Glutamatergic neuron (in vitro differentiated cells): ENCODE measurements around the gene PRLR. TPM values are rescaled to one million over a fixed set of nuclear protein-coding genes. Genes with fewer than 3 reads are reported as not detected.
A peak's percentile ranks its signal among the peaks of the same experiment; 100 is the strongest.
"Not testable (repeated sequence)": the region's sequence is repeated elsewhere in the genome, so short reads cannot be mapped to it uniquely, and the experiment has no call there.

Source experiments
- DNase-seq: peaks from one replicate; pipeline ENCODE4 v3.0.0; 2022
- H3K27ac Mint-ChIP-seq: one replicate; pipeline ENCODE4 v1.8.0; 2020; ENCODE audit warnings: mild to moderate bottlenecking, mixed read lengths, inconsistent platforms; ENCODE audit not compliant: unreplicated experiment
- H3K27me3 Mint-ChIP-seq: one replicate; pipeline ENCODE4 v1.8.0; 2020; ENCODE audit warnings: mild to moderate bottlenecking, moderate library complexity, mixed read lengths, inconsistent platforms; ENCODE audit not compliant: unreplicated experiment
- H3K36me3 Mint-ChIP-seq: one replicate; pipeline ENCODE4 v1.8.0; 2020; ENCODE audit warnings: mild to moderate bottlenecking, mixed read lengths, inconsistent platforms; ENCODE audit not compliant: unreplicated experiment
- H3K4me1 Mint-ChIP-seq: one replicate; pipeline ENCODE4 v1.8.0; 2020; ENCODE audit warnings: mild to moderate bottlenecking, low read depth, mixed read lengths, inconsistent platforms; ENCODE audit not compliant: unreplicated experiment
- H3K4me3 Mint-ChIP-seq: one replicate; pipeline ENCODE4 v1.8.0; 2020; ENCODE audit warnings: mild to moderate bottlenecking, mixed read lengths, inconsistent platforms; ENCODE audit not compliant: unreplicated experiment
- H3K9me3 Mint-ChIP-seq: one replicate; pipeline ENCODE4 v1.8.0; 2020; ENCODE audit warnings: mild to moderate bottlenecking, moderate library complexity, mixed read lengths, inconsistent platforms; ENCODE audit not compliant: unreplicated experiment
- CTCF ChIP-seq: fragments of 200-600 bp; sonication (generic); IDR thresholded peaks from one replicate; pipeline ENCODE4 v1.5.0; 2021; ENCODE audit not compliant: partially characterized antibody, unreplicated experiment
- total RNA-seq: library from RNA; stranded (reverse); fragmentation: NEBNext Ultra II Directional; extraction: Animal tissue kit (Norgen Biotek cat#: 25700); gene quantifications from one replicate; pipeline ENCODE4 v1.2.1, GENCODE V29; 2021; ENCODE audit not compliant: unreplicated experiment

Gene PRLR
- total RNA-seq, 1 donor from 2014 or later, result not detected

- Mint-ChIP-seq H3K9me3 (no peaks in the 10 kb centered on the region), H3K4me3 (no peak overlapping the region), H3K36me3 (no peaks in the 10 kb centered on the region), H3K27me3 (peaks cover 2% of the 10 kb centered on the region), H3K27ac (no peak overlapping the region), H3K4me1 (peaks cover under 1% of the 10 kb centered on the region)
- no peak for DNase-seq
- no peak for TF ChIP-seq CTCF
These were observed 42.2 kb downstream of the PRLR start for GRCh38 chr5:35188031-35188457.

- H3K27me3 Mint-ChIP-seq, H3K9me3 Mint-ChIP-seq, H3K4me3 Mint-ChIP-seq, H3K36me3 Mint-ChIP-seq, DNase-seq, H3K27ac Mint-ChIP-seq, H3K4me1 Mint-ChIP-seq: not testable (repeated sequence)
These were observed 42.7 kb downstream of the PRLR start for GRCh38 chr5:35187621-35188020.

DNA sequence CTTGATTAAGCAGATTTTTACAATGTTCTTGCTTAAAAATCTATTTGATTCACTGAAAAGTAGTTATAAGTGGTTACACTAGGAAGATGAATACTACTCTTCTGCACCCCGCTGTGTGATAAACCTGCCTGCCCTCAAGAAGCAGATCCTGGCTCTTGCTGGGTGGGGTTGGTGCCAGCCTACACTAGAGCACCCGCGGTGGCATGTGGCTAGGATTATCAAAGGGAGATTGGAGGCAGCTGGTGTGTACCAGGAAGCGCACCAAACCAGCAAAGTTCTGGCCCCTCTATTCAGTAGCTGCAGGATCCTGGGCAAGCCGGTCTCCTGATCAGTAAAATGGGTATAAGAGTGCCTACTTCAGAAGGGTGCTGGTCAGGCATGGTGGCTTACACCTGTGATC, 43.5 kb downstream of the PRLR start:
- DNase-seq, result no peak
- Mint-ChIP-seq H3K27ac (no peak overlapping the region), H3K36me3 (no peaks in the 10 kb centered on the region), H3K4me3 (no peak overlapping the region), H3K4me1 (no peaks in the 10 kb centered on the region), H3K9me3 (no peaks in the 10 kb centered on the region), H3K27me3 (peaks cover 2% of the 10 kb centered on the region)
- no peak for TF ChIP-seq CTCF

- no peak for DNase-seq
- Mint-ChIP-seq H3K9me3 (no peaks in the 10 kb centered on the region), H3K36me3 (no peaks in the 10 kb centered on the region), H3K27ac (no peak overlapping the region), H3K4me1 (no peaks in the 10 kb centered on the region), H3K4me3 (no peak overlapping the region), H3K27me3 (no peaks in the 10 kb centered on the region)
- no peak for TF ChIP-seq CTCF
These were observed 44.8 kb downstream of the PRLR start for GRCh38 chr5:35185518-35185917.

DNA sequence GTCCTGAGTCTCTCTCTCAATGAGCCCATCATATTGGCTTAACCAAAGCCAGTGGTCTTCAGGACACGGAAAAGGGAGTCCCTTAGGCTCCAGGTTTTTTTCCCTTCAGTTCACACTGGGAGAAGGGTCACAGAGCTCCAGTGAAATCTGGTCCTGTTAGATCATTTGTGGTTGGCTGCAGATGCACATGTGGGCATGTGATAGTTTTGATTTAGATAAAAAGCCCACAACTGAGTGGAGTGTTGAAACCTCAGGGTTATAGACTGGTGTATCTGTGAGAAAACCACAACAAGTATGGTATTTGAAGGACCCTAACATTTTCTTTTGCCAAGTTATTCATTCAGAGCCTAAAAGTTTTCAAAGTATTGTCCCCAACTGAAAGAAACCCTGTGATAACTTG, 46.7 kb downstream of the PRLR start:
- Mint-ChIP-seq H3K27ac (no peak overlapping the region), H3K9me3 (no peaks in the 10 kb centered on the region), H3K27me3 (no peaks in the 10 kb centered on the region), H3K4me3 (no peak overlapping the region), H3K36me3 (no peaks in the 10 kb centered on the region), H3K4me1 (no peaks in the 10 kb centered on the region)
- peak; percentile 23 for TF ChIP-seq CTCF
- no peak for DNase-seq
